Kidney epithelial cell (primary cell): ENCODE measurements around the gene SEPTIN5. TPM values are rescaled to one million over a fixed set of nuclear protein-coding genes. Genes with fewer than 3 reads are reported as not detected.

Source experiments
- DNase-seq: peaks from one replicate; pipeline ENCODE4 v3.0.0-alpha.2; 2010; ENCODE audit warnings: low read depth
- H3K27me3 ChIP-seq: 2 replicates; pipeline ENCODE4 v1.6.0; 2011; ENCODE audit warnings: low read length; ENCODE audit not compliant: control insufficient read depth, insufficient read depth
- H3K36me3 ChIP-seq: 2 replicates; pipeline ENCODE4 v1.5.1; 2011; ENCODE audit warnings: low read length; ENCODE audit not compliant: control insufficient read depth, insufficient read depth
- H3K4me3 ChIP-seq: 2 replicates; pipeline ENCODE4 v1.5.1; 2011; ENCODE audit warnings: low read depth, mild to moderate bottlenecking, control low read depth, low read length
- total RNA-seq: library from RNA; depleted of rRNA; stranded (reverse); fragments of >200 nt; gene quantifications from 2 replicates; pipeline ENCODE4 v1.2.3, GENCODE V29; 2015
- TF ChIP-seq, protein P1 (sequence below): IDR thresholded peaks from 2 replicates; pipeline ENCODE4 v1.5.1; 2011; ENCODE audit warnings: mild to moderate bottlenecking, moderate library complexity, low read length, control low read depth, inconsistent platforms; ENCODE audit not compliant: insufficient read depth, poor library complexity, severe bottlenecking

SEPTIN5 gene
- total RNA-seq, 1 donor from 2014 or later = 10.1 TPM

DNA sequence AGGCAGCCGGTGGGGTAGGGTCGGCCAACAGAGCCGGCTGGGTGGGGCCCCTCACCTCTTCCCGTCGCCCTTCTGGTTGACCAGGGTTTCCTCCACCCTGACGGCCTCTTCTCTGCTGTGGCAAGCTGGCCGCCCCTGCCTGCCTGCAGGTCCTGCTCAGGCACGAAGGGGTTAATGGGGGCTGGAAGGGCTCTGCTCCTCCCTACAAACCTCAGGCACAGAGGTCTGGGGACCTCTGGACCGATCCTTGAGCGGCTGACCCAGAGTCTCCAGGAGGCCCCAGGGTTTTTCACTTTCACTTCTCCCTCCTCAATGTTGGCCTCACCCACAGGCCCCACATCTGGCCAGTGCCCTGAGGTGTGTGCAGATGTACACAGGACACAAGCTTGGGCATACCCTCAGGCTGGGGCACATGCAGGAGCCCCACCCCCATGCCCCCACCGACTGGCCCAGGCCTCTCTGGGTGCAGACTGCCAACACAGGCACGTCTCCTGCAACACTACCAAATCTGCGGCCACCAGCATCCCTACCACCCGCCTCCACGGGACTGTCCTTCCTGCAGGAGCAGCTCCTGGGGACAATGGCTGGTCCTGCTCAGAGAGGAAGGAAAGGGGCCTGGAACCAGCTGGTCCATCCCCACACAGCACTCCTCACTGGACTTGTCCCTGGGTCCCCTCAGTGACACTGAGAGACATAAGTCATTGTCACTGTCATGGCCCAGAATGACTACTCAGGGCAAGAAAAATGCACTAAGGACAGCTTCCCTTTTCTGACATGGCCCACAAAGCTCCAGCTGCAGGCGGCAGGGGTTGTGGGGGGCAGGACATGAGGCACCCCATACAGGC, 43.1 kb downstream of the SEPTIN5 start:
- no peak for DNase-seq
- H3K36me3 ChIP-seq = no peaks in the 10 kb centered on the region
- H3K4me3 ChIP-seq = no peak overlapping the region
- peaks cover 93% of the 10 kb centered on the region for H3K27me3 ChIP-seq
- TF ChIP-seq, protein P1, sequence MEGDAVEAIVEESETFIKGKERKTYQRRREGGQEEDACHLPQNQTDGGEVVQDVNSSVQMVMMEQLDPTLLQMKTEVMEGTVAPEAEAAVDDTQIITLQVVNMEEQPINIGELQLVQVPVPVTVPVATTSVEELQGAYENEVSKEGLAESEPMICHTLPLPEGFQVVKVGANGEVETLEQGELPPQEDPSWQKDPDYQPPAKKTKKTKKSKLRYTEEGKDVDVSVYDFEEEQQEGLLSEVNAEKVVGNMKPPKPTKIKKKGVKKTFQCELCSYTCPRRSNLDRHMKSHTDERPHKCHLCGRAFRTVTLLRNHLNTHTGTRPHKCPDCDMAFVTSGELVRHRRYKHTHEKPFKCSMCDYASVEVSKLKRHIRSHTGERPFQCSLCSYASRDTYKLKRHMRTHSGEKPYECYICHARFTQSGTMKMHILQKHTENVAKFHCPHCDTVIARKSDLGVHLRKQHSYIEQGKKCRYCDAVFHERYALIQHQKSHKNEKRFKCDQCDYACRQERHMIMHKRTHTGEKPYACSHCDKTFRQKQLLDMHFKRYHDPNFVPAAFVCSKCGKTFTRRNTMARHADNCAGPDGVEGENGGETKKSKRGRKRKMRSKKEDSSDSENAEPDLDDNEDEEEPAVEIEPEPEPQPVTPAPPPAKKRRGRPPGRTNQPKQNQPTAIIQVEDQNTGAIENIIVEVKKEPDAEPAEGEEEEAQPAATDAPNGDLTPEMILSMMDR = no peak

DNA sequence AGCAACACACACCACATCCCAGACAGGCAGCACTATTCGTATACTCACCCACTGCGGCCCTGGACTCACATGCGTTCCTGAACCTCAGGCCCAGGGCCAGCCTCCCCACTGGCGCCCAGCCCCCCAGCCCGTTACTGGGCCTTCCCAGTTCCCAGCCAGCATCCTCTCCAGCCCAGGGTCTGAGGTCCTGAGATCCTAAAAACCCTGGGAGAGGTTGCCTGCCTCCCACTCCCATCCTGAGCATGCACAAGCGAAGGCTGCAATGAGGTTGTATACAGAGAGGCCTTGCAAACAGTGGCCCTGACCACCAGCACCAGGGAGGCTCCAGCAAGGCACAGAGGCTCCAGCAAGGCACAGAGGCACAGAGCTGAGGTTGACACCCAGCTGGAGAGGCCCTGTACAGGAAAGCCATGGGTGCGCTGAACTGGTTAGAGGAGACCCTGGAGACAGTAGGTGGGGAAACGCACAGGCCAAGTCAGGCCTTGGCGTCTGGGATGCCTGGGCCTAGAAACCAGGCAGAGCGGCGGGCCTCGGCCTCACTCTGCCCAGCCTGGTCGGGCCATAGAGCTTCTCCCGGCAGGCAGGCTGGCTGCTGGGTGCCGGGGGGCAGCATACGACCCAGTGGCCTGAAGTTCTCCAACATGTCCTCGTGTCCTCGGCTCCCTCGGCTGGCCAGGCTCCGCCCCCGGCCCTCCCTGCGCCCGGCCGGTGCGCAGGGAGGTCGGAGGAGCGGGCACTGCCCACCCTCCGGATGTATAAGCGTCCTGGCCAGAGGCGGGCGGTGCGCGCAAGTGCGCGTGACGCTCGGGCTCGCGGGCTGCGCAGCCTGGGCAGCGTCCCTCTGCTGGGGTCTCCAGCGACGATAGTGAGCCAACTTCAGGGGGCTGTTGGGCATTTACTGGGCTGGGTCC, 43.9 kb downstream of the SEPTIN5 start:
- TF ChIP-seq, protein P1 = no peak

DNA sequence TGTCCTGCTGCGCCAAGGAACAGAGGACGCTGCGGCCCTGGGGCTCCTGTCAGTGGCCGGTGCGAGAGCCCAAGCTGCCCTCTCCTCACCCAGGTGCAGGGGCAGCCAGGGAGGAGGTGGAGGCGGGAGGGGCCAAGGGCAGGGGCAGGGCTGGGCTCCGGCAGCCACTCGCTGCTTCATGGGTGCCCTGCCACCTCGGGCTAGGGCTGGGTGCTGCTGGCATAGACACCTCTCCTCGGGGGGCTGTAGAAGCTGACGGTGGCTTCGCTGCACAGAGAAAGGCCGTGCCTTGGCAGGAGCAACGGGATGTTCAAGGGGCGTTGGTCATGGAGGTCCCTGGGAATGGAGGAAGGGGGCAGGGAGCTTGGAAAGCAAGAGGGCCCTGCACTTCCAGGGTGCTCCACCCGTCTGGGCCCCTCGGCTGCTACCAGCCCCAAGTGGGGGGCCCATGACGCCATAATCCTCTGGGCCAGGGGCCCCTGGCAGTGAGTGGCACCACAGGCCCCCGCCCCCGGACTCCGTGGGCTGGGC, 44.7 kb downstream of the SEPTIN5 start:
- H3K27me3 ChIP-seq = peaks cover 93% of the 10 kb centered on the region
- TF ChIP-seq, protein P1 = no peak
- DNase-seq = no peak

More for the DNA sequence above, 43.9 kb downstream of the SEPTIN5 start:
- no peaks in the 10 kb centered on the region for H3K36me3 ChIP-seq
- H3K27me3 ChIP-seq = peaks cover 93% of the 10 kb centered on the region
- no peak overlapping the region for H3K4me3 ChIP-seq
- DNase-seq = no peak

GRCh38 chr22:19759427-19760057, 45.2 kb downstream of the SEPTIN5 start:
- no peak for DNase-seq
- Histone ChIP-seq H3K4me3 (no peak overlapping the region), H3K36me3 (no peaks in the 10 kb centered on the region), H3K27me3 (peaks cover 93% of the 10 kb centered on the region)
- TF ChIP-seq, protein P1 = no peak

More for the DNA sequence above, 44.7 kb downstream of the SEPTIN5 start:
- Histone ChIP-seq H3K36me3 (no peaks in the 10 kb centered on the region), H3K4me3 (no peak overlapping the region)

DNA sequence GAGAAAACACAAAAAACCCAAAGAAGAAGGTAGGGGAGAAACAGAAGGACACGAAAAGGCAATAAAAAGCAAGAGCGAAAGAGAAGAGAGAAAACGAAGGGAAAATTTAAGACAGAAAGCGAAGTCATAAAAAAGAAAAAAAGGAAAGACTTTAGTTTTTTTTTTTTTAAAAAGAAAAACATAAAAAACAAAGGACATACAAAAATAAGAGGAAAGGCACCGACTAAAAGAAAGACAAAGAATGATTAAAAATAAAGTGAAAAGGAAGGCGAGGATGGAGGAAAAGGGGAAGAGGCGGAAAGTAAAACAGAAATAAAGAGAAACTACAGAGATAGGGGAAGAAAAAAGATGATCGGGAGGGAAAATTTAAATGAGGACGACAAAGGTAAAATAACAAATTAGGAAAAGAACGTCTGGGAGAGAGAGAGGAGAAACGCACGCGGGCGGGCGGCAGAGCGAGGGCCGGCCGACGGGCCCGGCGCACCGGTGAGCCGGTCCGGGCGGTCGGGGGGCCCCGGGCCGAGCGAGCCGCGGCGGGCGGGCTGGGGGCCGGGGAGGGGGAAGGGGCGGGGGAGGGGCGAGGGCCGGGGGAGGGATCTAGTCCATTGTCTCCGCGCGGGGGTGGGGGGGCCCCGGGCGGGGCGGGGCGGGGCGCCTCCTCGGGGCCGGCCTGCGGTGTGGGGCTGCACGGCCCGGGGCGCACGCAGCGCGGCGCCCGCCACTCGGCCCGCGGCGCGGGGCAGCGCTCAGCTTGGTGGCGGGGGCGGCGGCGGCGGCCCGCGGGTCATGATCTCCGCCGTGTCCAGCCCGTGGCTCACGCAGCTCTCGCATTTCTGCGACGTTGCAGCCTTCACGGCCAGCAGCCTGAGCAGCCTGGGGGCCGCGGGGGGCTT, 46.0 kb downstream of the SEPTIN5 start, which contains the start of gene TBX1:
TSS of gene TBX1 (plus strand) at position 721 of the 893 bp plus-strand sequence. CDS start at position 787, 66 bp downstream.
- H3K4me3 ChIP-seq = no peak within 1 kb of the TSS
- TF ChIP-seq, protein P1 = no peak
- no peak for DNase-seq
- H3K36me3 ChIP-seq = no peaks in the 10 kb centered on the region
- H3K27me3 ChIP-seq = peaks cover 93% of the 10 kb centered on the region
